RWPE2 (cell line): ENCODE measurements around the gene RORC.

Experiments
- ATAC-seq: fragments of 200-7000 bp; cut with Tn5 transposase; 3 replicates; pipeline ENCODE4 v1.9.1; 2021; ENCODE audit warnings: low read depth
- DNase-seq: peaks from one replicate; pipeline ENCODE4 v3.0.0-alpha.2; 2020; ENCODE audit warnings: low spot score
- H3K27ac ChIP-seq: fragments of 450-650 bp; 2 replicates; pipeline ENCODE4 v1.5.1; 2017; ENCODE audit warnings: mild to moderate bottlenecking; ENCODE audit not compliant: poor library complexity, severe bottlenecking
- H3K27me3 ChIP-seq: fragments of 250-450 bp; sonication (Bioruptor Pico); 2 replicates; pipeline ENCODE4 v1.5.1; 2021; ENCODE audit warnings: mild to moderate bottlenecking, moderate library complexity; ENCODE audit not compliant: insufficient read depth, poor library complexity, severe bottlenecking
- H3K36me3 ChIP-seq: fragments of 250-450 bp; sonication (Bioruptor Pico); 2 replicates; pipeline ENCODE4 v1.5.1; 2020; ENCODE audit warnings: low read depth, mild to moderate bottlenecking, moderate library complexity
- H3K4me1 ChIP-seq: fragments of 250-450 bp; sonication (Bioruptor Pico); 2 replicates; pipeline ENCODE4 v1.5.1; 2021; ENCODE audit warnings: mild to moderate bottlenecking, moderate library complexity; ENCODE audit not compliant: insufficient read depth, poor library complexity, severe bottlenecking
- H3K4me3 ChIP-seq: fragments of 250-450 bp; sonication (Bioruptor Pico); 2 replicates; pipeline ENCODE4 v1.5.1; 2021; ENCODE audit warnings: mild to moderate bottlenecking, moderate library complexity; ENCODE audit not compliant: severe bottlenecking
- H3K9me3 ChIP-seq: fragments of 250-450 bp; sonication (Bioruptor Pico); 2 replicates; pipeline ENCODE4 v1.5.1; 2021; ENCODE audit warnings: mild to moderate bottlenecking, moderate library complexity; ENCODE audit not compliant: severe bottlenecking
- TF ChIP-seq, protein P1 (sequence below): fragments of 450-650 bp; IDR thresholded peaks from one replicate; pipeline ENCODE4 v1.5.1; 2017; ENCODE audit warnings: mild to moderate bottlenecking, moderate library complexity; ENCODE audit not compliant: poor library complexity, severe bottlenecking

RORC gene

GRCh38 chr1:151825204-151825603 lies 6.4 kb downstream of the RORC start:
- Histone ChIP-seq H3K4me3 (no peak overlapping the region), H3K36me3 (no peaks in the 10 kb centered on the region), H3K9me3 (no peaks in the 10 kb centered on the region), H3K27ac (no peak overlapping the region), H3K27me3 (no peaks in the 10 kb centered on the region), H3K4me1 (peaks cover 13% of the 10 kb centered on the region)
- TF ChIP-seq, protein P1, sequence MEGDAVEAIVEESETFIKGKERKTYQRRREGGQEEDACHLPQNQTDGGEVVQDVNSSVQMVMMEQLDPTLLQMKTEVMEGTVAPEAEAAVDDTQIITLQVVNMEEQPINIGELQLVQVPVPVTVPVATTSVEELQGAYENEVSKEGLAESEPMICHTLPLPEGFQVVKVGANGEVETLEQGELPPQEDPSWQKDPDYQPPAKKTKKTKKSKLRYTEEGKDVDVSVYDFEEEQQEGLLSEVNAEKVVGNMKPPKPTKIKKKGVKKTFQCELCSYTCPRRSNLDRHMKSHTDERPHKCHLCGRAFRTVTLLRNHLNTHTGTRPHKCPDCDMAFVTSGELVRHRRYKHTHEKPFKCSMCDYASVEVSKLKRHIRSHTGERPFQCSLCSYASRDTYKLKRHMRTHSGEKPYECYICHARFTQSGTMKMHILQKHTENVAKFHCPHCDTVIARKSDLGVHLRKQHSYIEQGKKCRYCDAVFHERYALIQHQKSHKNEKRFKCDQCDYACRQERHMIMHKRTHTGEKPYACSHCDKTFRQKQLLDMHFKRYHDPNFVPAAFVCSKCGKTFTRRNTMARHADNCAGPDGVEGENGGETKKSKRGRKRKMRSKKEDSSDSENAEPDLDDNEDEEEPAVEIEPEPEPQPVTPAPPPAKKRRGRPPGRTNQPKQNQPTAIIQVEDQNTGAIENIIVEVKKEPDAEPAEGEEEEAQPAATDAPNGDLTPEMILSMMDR: no peak
- no peak for ATAC-seq
- no peak for DNase-seq

DNA sequence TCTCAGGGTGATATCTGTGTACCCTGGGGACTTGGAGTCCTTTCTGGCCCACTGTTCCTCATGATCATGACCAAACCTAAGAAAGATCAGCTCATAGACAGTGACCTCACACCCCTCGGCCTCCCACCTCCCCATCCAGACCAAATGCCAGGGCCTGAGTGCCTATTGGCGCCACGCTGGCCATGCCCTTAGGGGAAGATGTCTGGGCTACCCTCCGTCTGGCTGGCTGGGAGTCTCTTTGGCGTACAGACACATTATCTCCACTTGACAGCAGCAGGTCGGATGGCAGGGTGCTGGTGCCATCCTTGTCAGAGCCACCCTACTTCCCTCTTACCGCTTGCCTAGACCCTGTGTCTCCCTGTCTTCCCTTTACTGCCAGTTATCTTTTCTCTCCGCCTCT lies 8.4 kb downstream of the RORC start:
- H3K9me3 ChIP-seq: no peaks in the 10 kb centered on the region
- DNase-seq (no peak), ATAC-seq (no peak)
- no peaks in the 10 kb centered on the region for H3K36me3 ChIP-seq
- TF ChIP-seq, protein P1: no peak
- H3K4me1 ChIP-seq: peaks cover 7% of the 10 kb centered on the region
- H3K27ac ChIP-seq: no peak overlapping the region
- H3K4me3 ChIP-seq: no peak overlapping the region
- H3K27me3 ChIP-seq: no peaks in the 10 kb centered on the region

- peaks cover 7% of the 10 kb centered on the region for H3K4me1 ChIP-seq
- no peaks in the 10 kb centered on the region for H3K27me3 ChIP-seq
- DNase-seq (no peak), ATAC-seq (no peak)
- no peaks in the 10 kb centered on the region for H3K9me3 ChIP-seq
- no peak overlapping the region for H3K27ac ChIP-seq
- no peak overlapping the region for H3K4me3 ChIP-seq
- TF ChIP-seq, protein P1: no peak
- no peaks in the 10 kb centered on the region for H3K36me3 ChIP-seq
These were observed 9.2 kb downstream of the RORC start for GRCh38 chr1:151822404-151822803.

DNA sequence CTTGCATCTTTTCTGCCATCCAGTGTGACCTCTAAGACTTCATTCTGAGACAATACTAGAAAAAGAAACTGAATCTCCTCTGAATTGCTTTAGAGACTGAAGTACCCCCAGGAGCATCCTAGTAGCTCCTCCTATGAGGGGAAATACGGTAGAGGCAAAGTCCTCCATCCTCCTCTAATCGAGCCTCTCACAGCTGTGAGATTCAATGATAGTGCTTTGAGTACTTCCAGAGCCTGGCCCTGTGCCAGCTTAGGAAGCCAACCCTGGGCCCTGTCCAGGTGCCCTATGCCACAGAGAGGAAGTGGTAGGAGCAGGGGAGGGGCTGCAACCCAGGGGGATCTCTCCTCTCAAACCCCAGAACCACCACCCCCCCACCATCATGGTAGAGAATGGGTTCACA lies 10.7 kb downstream of the RORC start:
- DNase-seq (no peak), ATAC-seq (no peak)
- H3K4me1 ChIP-seq: peaks cover 7% of the 10 kb centered on the region
- TF ChIP-seq, protein P1: no peak
- H3K4me3 ChIP-seq: no peak overlapping the region
- H3K27ac ChIP-seq: no peak overlapping the region
- H3K27me3 ChIP-seq: no peaks in the 10 kb centered on the region
- H3K9me3 ChIP-seq: no peaks in the 10 kb centered on the region
- H3K36me3 ChIP-seq: no peaks in the 10 kb centered on the region

- H3K9me3 ChIP-seq: no peaks in the 10 kb centered on the region
- H3K36me3 ChIP-seq: no peaks in the 10 kb centered on the region
- TF ChIP-seq, protein P1: no peak
- H3K27me3 ChIP-seq: no peaks in the 10 kb centered on the region
- ATAC-seq (peak; percentile 68), DNase-seq (no peak)
- no peak overlapping the region for H3K27ac ChIP-seq
- peaks cover 7% of the 10 kb centered on the region for H3K4me1 ChIP-seq
- no peak overlapping the region for H3K4me3 ChIP-seq
These were observed 11.5 kb downstream of the RORC start for GRCh38 chr1:151819976-151820623.
